NCI-H748 (cell line): ENCODE measurements around the gene GABRB3.

Experiments
- DNase-seq: peaks from one replicate; lab custom pipeline; 2025; ENCODE audit not compliant: unreplicated experiment; lab: John Stamatoyannopoulos, UW

GABRB3 gene

GRCh38 chr15:26679927-26680326, 92.9 kb downstream of the GABRB3 start:
- DNase-seq, result no peak

- DNase-seq, result no peak
Measured at GRCh38 chr15:26676115-26676514, 96.8 kb downstream of the GABRB3 start.

GRCh38 chr15:26674467-26674866, 98.4 kb downstream of the GABRB3 start:
- no peak for DNase-seq

DNA sequence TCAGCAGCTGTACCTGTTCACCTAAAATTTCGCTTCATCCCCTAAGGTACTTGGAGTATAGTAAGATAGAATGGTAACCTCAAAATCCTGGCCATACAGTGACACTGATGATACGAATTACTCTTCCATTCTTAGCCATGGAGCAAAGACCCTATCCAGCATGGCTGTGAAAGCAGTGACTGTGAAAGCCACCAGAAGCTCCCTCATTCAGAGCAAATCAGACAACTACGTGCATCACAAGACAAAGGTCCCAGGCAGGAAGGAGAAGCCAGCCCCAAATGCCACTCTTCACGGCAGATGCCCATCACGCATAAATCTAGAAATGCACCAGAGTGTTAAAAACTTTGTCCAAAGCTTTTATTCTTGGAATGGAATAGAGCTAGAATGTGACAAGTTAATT, 99.4 kb downstream of the GABRB3 start:
- no peak for DNase-seq

GRCh38 chr15:26670116-26670515, 102.8 kb downstream of the GABRB3 start:
- DNase-seq, result no peak

GRCh38 chr15:26667222-26667988, 105.5 kb downstream of the GABRB3 start:
- no peak for DNase-seq

DNA sequence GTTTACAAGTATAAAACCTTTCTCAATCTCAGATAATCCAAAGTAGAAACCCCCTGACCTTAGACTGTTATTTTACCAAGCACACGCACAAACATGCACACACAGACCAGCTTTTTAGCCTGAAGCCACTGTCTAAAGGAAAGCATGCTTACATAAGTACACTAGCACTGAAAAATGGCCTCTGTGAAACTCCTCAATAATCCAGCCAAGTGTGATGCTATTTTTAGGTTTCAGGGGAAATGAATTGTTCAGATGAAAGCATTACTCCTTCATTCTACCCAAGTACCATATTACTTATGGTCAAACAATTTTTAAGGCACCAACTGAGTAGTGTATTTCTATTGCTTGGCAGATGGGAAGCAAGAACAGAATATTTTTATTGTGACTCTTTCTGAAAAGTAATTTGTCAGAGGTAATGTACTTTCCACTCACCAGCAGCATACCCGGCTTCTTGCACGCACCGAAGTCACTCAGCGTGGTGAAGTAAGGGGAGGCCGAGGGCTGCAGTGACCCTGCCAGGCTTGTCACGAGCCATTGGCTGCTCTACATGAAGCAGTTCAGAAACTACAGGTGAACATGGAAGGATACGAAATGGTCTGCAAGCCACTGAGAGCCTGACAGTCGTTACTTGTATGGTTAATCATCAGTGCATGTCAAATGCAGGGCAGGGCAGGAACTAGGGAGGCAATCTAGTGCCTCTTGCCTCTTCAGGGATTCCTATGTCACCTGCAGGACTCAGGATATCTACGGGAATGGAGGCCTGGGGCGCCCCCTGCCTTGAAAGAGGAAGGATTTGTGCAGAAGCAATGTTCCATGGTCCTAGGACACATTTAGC, 106.7 kb downstream of the GABRB3 start:
- peak; percentile 4 for DNase-seq

- DNase-seq, result peak; percentile 5
Measured at GRCh38 chr15:26662283-26662682, 110.6 kb downstream of the GABRB3 start.

DNA sequence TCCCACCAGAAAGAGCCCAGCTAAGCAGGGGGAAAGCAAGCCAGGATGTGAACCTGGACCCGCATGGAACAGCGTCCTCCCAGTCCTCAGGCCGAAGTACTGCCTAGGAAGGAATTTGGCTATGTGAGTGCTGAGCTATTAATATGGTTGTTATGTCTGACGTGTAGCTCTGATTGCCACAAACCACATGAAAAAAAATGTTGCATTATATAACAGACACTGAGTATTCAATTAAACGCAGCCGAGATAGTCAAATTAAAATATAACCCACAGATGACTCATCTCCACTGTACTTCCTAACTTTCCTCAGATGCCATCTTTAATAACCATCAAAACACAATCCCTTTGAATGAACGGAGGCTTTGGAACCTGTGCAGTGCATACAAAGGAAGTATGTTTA, 111.1 kb downstream of the GABRB3 start:
- no peak for DNase-seq

DNA sequence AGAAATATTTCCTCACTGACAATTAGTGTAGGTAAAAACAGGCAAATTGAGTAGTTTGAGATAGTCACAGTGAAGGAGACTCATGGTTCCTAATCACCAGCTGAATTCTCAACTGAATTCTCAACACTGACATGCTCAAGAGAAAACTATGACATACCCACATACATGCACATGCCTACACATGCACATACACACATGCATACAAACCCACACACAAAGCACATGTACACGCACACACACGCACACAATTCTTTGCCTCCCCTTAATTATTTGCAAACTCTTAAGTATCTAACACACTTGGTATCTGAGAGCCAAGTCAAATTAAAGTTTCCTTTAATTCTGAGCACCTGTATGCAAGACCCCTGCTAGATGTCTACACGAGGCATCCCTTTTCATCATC, 111.8 kb downstream of the GABRB3 start:
- no peak for DNase-seq

- peak; percentile 47 for DNase-seq
Measured at GRCh38 chr15:26660241-26660640, 112.6 kb downstream of the GABRB3 start.

DNA sequence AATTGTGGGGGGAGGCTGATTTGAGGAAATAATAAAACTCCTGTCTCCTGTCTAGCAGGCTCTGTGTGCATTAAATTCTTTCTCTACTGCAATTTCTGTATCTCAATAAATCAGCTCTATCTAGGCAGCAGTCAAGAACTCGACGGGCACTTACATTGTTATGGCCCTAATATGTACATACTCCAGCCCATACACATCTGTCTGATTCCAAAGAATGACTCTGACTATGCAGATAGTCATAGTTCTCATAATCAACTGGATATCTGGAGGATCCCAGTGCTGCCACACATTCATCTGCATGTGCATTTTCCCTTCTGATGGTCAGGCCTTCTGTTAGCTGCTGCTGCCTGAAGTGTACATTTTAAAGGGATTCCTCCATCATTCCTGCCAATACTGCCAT, 114.6 kb downstream of the GABRB3 start:
- no peak for DNase-seq

DNA sequence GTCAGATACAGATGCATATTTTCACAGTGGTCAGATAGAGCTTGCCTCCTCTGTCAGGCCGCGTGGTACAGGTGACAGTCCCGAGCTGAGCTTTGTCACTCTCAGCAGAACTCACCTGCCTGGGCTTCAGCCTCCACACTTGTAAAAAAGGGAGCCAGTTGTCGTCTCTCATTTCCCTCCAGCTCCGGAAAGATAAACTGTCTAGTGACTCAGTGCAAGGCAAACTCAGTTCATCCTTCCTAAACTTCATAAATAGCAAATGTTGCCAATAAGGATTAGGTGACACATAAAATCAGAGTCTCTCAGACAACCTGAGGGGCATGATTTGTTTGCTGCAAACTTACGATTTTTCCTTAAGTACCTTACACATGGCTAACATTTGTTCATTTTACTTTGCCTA, 116.8 kb downstream of the GABRB3 start:
- no peak for DNase-seq

DNA sequence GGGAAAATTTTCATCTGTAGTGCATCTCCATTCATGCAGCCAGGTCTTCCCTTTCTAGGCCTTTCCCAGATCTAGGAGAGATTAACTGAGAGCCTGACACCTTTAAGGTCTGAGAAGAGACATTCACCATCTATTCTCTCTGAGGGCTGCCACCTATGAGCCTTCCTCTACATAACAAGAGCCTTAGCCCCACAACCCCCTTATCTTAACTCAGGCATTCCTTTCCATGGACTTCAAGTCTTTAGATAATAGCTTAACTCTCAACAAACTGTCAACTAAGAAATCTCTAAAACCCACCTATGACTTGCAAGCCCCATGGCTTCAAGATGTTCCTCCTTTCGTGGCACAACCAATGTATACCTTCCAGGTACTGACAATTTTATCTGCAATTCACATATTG, 121.0 kb downstream of the GABRB3 start:
- DNase-seq, result no peak

DNA sequence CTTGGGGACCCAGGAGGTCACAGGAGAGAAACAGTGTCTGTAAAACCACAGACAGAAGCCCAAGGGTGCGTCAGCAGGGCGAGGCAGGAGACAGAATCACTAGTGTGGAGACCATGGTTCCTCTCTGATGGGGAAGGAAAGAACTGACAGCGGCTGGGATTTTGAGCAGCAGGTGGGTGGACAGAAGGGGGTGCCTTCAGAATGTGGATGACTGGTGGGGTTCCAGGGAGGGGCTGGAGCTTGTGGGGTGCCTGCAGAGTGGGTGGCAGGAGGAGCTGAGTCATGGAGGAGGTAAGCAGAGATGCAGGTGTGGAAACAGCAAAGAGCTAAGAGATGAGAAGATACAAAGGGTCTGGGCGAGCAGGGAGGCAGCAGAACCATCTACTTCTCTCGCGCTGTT, 124.2 kb downstream of the GABRB3 start:
- DNase-seq, result no peak

DNA sequence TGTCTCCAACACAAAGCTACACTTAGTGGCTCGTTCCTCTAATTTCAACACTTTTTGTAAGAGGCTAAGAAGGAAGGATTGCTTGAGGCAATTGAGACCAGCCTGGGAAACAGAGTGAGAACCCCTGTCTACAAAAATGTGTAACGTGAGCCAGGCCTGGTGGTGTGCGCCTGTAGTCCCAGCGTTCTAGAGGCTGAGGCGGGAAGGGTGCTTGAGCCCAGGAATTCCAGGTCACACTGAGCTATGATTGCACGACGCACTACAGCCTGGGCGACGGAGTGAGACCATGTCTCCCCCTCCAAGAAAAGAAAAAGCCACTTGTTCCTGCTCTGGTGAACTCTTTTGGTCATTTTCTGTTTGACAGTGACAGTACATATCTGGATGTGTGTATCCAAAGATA, 127.9 kb downstream of the GABRB3 start:
- no peak for DNase-seq

DNA sequence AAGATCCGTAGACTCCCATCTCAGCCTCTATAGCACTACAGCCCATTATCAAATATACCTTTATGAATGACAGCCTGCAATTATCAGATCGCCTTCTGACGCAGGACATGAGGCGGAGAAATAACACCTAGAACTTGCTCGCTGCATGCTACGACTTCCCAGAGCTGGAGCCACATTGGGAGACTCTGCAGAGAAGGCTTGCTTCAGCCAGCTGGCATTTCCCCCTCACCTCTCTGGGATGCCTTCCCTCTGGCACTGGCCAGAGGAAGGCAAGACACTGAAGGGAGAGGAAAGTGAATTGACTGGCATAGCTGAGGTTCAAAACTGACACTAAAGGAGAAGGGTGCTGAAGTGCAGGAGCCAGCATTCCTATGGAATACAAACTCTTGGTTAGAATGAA, 131.7 kb downstream of the GABRB3 start:
- no peak for DNase-seq

DNA sequence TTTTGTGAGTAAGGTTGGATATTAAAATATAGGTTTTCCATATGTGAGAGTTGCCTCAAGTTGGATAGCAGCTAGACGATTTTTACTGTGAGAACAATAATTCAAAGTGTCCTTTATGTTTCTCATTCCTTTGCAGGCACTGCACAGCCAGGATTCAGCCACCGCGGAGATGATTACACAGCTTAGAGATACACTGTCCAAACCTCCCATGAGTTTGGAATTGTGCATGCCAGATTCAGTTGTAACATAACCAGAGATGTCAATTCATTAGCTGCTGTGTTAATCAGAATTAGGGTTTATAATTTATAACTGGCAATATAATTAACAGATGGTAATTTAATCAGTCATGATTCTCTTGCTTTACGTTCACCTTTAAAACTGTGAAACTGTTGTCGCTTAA, 132.3 kb downstream of the GABRB3 start:
- DNase-seq, result no peak

DNA sequence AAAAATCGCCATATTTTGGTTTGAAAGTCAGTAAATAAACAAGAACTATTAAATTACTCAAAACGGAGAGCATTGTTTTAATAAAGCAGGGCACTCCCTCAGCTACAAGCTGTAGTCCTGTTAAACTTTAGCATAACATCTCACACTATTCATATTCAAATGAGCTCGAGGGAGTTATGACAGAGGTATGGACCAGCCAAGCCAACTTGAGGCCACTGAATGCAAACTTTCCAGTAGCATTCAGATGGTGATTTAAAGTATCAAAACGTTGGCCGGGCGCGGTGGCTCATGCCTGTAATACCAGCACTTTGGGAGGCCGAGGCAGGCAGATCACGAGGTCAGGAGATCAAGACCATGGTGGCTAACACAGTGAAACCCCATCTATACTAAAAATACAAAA, 132.9 kb downstream of the GABRB3 start:
- no peak for DNase-seq

DNA sequence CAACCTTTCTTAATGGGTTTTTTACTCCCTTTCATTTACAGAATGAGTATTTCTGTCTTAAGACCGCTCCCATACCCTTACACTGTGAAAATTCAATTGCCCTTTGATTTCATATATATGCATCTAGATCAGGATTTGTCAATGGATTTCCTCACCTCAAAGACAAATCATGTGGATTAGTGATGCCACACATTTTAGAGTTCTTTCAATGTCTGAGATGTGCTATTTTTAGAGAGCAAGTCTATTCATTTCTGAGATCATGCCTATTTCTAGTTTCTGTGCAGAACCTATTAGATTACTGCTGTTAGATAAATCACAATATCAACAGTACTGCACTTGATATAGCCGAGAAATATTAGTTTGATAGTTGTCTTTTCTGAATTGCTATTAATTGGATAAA, 137.3 kb downstream of the GABRB3 start:
- DNase-seq, result no peak

GRCh38 chr15:26635105-26635504, 137.8 kb downstream of the GABRB3 start:
- DNase-seq, result no peak

DNA sequence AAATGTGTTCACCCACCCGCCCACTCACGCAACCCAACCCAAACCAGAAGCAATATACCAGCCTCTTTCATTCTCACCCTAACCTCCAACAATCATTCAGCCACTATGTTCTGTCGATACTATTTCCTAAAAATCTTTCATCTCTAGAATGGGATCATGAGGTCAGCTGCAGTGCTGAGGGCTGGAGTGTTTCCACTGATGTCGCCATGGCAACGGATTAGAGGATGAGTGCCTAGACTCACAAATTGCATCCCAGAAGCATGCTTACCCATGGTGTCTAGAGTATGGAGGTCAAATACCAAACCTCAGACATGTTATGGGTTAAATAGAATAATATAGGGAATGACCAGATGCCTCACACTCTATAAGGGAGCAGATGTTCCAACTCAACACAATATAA, 138.5 kb downstream of the GABRB3 start:
- DNase-seq, result peak; percentile 45
